NCI-H128 (cell line): Measurements from ENCODE around the gene SLC6A2.
A peak's percentile ranks its signal among the peaks of the same experiment; 100 is the strongest.

ENCODE experiments used
- DNase-seq: peaks from one replicate; lab custom pipeline; 2025; ENCODE audit not compliant: unreplicated experiment; lab: John Stamatoyannopoulos, UW

The SLC6A2 gene

GRCh38 chr16:55671206-55671973, 15.6 kb downstream of the SLC6A2 start:
- DNase-seq = no peak

- DNase-seq = no peak
Measured at GRCh38 chr16:55671974-55672280, 16.1 kb downstream of the SLC6A2 start.

- no peak for DNase-seq
Measured at GRCh38 chr16:55672471-55672870, 16.7 kb downstream of the SLC6A2 start.

GRCh38 chr16:55678161-55678821, 22.5 kb downstream of the SLC6A2 start:
- no peak for DNase-seq

GRCh38 chr16:55682086-55682485, 26.3 kb downstream of the SLC6A2 start:
- no peak for DNase-seq

- no peak for DNase-seq
Measured at GRCh38 chr16:55685973-55686372, 30.2 kb downstream of the SLC6A2 start.

GRCh38 chr16:55686671-55687070, 30.9 kb downstream of the SLC6A2 start:
- DNase-seq = no peak

GRCh38 chr16:55687802-55688201, 32.0 kb downstream of the SLC6A2 start:
- no peak for DNase-seq

GRCh38 chr16:55690841-55691240, 35.1 kb downstream of the SLC6A2 start:
- no peak for DNase-seq

GRCh38 chr16:55691771-55692170, 36.0 kb downstream of the SLC6A2 start:
- DNase-seq = no peak

GRCh38 chr16:55695595-55695994, 39.8 kb downstream of the SLC6A2 start:
- no peak for DNase-seq

- no peak for DNase-seq
Measured at GRCh38 chr16:55697867-55698266, 42.1 kb downstream of the SLC6A2 start.

- no peak for DNase-seq
Measured at GRCh38 chr16:55698331-55698730, 42.5 kb downstream of the SLC6A2 start.

- no peak for DNase-seq
Measured at GRCh38 chr16:55698946-55699345, 43.2 kb downstream of the SLC6A2 start.

GRCh38 chr16:55699616-55700015, 43.8 kb downstream of the SLC6A2 start:
- DNase-seq = no peak

GRCh38 chr16:55700067-55700466, 44.3 kb downstream of the SLC6A2 start:
- DNase-seq = no peak

GRCh38 chr16:55700961-55701360, 45.2 kb downstream of the SLC6A2 start:
- DNase-seq = no peak

GRCh38 chr16:55701442-55702319, 45.9 kb downstream of the SLC6A2 start:
- no peak for DNase-seq

- peak; percentile 11 for DNase-seq
Measured at GRCh38 chr16:55703003-55704001, 47.5 kb downstream of the SLC6A2 start.

- no peak for DNase-seq
Measured at GRCh38 chr16:55706739-55707384, 51.1 kb downstream of the SLC6A2 start.
